Effector memory CD4-positive, alpha-beta T cell (primary cell): Measurements from ENCODE around the gene TSTD1.

ENCODE experiments used
- DNase-seq, 3 donors: peaks; one replicate each; pipeline ENCODE4 v3.0.0-alpha.2; 2020
- H3K27ac ChIP-seq: 2 replicates; pipeline ENCODE4 v1.7.0; 2013; ENCODE audit warnings: mild to moderate bottlenecking, low read length, moderate library complexity; ENCODE audit not compliant: insufficient read depth, poor library complexity, severe bottlenecking
- H3K27me3 ChIP-seq: replicated peaks from 2 replicates; pipeline ENCODE4 v1.7.0; 2013; ENCODE audit warnings: mild to moderate bottlenecking, low read length; ENCODE audit not compliant: insufficient read depth, control insufficient read depth, poor library complexity, severe bottlenecking
- H3K36me3 ChIP-seq: 2 replicates; pipeline ENCODE4 v1.7.0; 2013; ENCODE audit warnings: mild to moderate bottlenecking, low read length, moderate library complexity; ENCODE audit not compliant: control insufficient read depth, insufficient read depth
- H3K4me1 ChIP-seq: 2 replicates; pipeline ENCODE4 v1.7.0; 2013; ENCODE audit warnings: low read length, mild to moderate bottlenecking; ENCODE audit not compliant: control insufficient read depth, insufficient read depth, poor library complexity, severe bottlenecking
- H3K4me3 ChIP-seq: 2 replicates; pipeline ENCODE4 v1.7.0; 2013; ENCODE audit warnings: low read length, low read depth, mild to moderate bottlenecking; ENCODE audit not compliant: insufficient read depth, poor library complexity, severe bottlenecking
- H3K9me3 ChIP-seq: 2 replicates; pipeline ENCODE4 v1.7.0; 2013; ENCODE audit warnings: mild to moderate bottlenecking, low read length, moderate library complexity; ENCODE audit not compliant: control insufficient read depth
- total RNA-seq, 3 donors: gene quantifications; one replicate each; lab custom pipeline; 2026; lab: John Stamatoyannopoulos, UW

TSTD1 gene
- 11.4 to 24.9 (median 12.1) reads per million in 3 donors for total RNA-seq

GRCh38 chr1:161038523-161039153 is at the start of gene TSTD1:
Gene TSTD1 (minus strand): TSS chr1:161038964. CDS start chr1:161038889, 75 bp downstream.
- Histone ChIP-seq H3K4me3 (peak within 1 kb of the TSS; percentile 68), H3K9me3 (no peaks in the 10 kb centered on the region), H3K4me1 (peaks cover 26% of the 10 kb centered on the region), H3K36me3 (peaks cover 38% of the 10 kb centered on the region), H3K27me3 (no peaks in the 10 kb centered on the region), H3K27ac (peak within 1 kb of the TSS; percentile 88)
- peak; percentile 81 to 85 (median 84) for DNase-seq

GRCh38 chr1:161086457-161086856 is 47.7 kb upstream of the TSTD1 start:
- H3K4me1 ChIP-seq: no peaks in the 10 kb centered on the region
- no peaks in the 10 kb centered on the region for H3K36me3 ChIP-seq
- no peaks in the 10 kb centered on the region for H3K27me3 ChIP-seq
- no peak for DNase-seq
- no peaks in the 10 kb centered on the region for H3K9me3 ChIP-seq
- H3K4me3 ChIP-seq: no peak overlapping the region
- no peak overlapping the region for H3K27ac ChIP-seq

- no peak overlapping the region for H3K27ac ChIP-seq
- H3K4me1 ChIP-seq: no peaks in the 10 kb centered on the region
- DNase-seq: no peak
Observed at GRCh38 chr1:161085165-161085564, 46.4 kb upstream of the TSTD1 start.

GRCh38 chr1:161084597-161084988 is 45.8 kb upstream of the TSTD1 start:
- Histone ChIP-seq H3K36me3 (no peaks in the 10 kb centered on the region), H3K27me3 (no peaks in the 10 kb centered on the region), H3K4me3 (no peak overlapping the region), H3K9me3 (no peaks in the 10 kb centered on the region), H3K27ac (no peak overlapping the region), H3K4me1 (no peaks in the 10 kb centered on the region)
- no peak for DNase-seq

More at GRCh38 chr1:161085165-161085564, 46.4 kb upstream of the TSTD1 start:
- Histone ChIP-seq H3K36me3 (no peaks in the 10 kb centered on the region), H3K4me3 (no peak overlapping the region), H3K27me3 (no peaks in the 10 kb centered on the region), H3K9me3 (no peaks in the 10 kb centered on the region)

- H3K36me3 ChIP-seq: no peaks in the 10 kb centered on the region
- no peak overlapping the region for H3K4me3 ChIP-seq
- H3K27ac ChIP-seq: no peak overlapping the region
- DNase-seq: no peak
- no peaks in the 10 kb centered on the region for H3K4me1 ChIP-seq
- H3K27me3 ChIP-seq: no peaks in the 10 kb centered on the region
- no peaks in the 10 kb centered on the region for H3K9me3 ChIP-seq
Observed at GRCh38 chr1:161083748-161084596, 45.2 kb upstream of the TSTD1 start.

- no peak overlapping the region for H3K4me3 ChIP-seq
- no peaks in the 10 kb centered on the region for H3K27me3 ChIP-seq
- no peak overlapping the region for H3K27ac ChIP-seq
- no peaks in the 10 kb centered on the region for H3K9me3 ChIP-seq
- H3K4me1 ChIP-seq: no peaks in the 10 kb centered on the region
- H3K36me3 ChIP-seq: no peaks in the 10 kb centered on the region
- no peak for DNase-seq
Observed at GRCh38 chr1:161082996-161083747, 44.4 kb upstream of the TSTD1 start.

- no peak for DNase-seq
- Histone ChIP-seq H3K9me3 (no peaks in the 10 kb centered on the region), H3K36me3 (no peaks in the 10 kb centered on the region), H3K4me1 (no peaks in the 10 kb centered on the region), H3K4me3 (no peak overlapping the region), H3K27ac (no peak overlapping the region), H3K27me3 (no peaks in the 10 kb centered on the region)
Observed at GRCh38 chr1:161082483-161082882, 43.7 kb upstream of the TSTD1 start.

- no peak overlapping the region for H3K4me3 ChIP-seq
- no peak overlapping the region for H3K27ac ChIP-seq
- no peak for DNase-seq
- no peaks in the 10 kb centered on the region for H3K36me3 ChIP-seq
- H3K27me3 ChIP-seq: no peaks in the 10 kb centered on the region
- H3K9me3 ChIP-seq: no peaks in the 10 kb centered on the region
- H3K4me1 ChIP-seq: no peaks in the 10 kb centered on the region
Observed at GRCh38 chr1:161081519-161081918, 42.8 kb upstream of the TSTD1 start.

- no peaks in the 10 kb centered on the region for H3K9me3 ChIP-seq
- no peaks in the 10 kb centered on the region for H3K4me1 ChIP-seq
- H3K27me3 ChIP-seq: no peaks in the 10 kb centered on the region
- H3K36me3 ChIP-seq: no peaks in the 10 kb centered on the region
- DNase-seq: no peak
- no peak overlapping the region for H3K27ac ChIP-seq
- H3K4me3 ChIP-seq: no peak overlapping the region
Observed at GRCh38 chr1:161080441-161081405, 42.0 kb upstream of the TSTD1 start.
